HepG2 (cell line): ENCODE results near the gene RPL5. TPM values are rescaled to one million over a fixed set of nuclear protein-coding genes. Genes with fewer than 3 reads are reported as not detected.

ENCODE experiments used
- ATAC-seq: fragments of 200-7000 bp; cut with Tn5 transposase; 3 replicates; pipeline ENCODE4 v1.9.1; 2020; ENCODE audit warnings: mild to moderate bottlenecking, moderate library complexity
- Bru-seq: library from RNA; stranded (reverse); fragments of 400-500 nt; gene quantifications from one replicate; lab custom pipeline; 2021; lab: Mats Ljungman, UMichigan
- BruChase-seq, 2 experiments: library from RNA; stranded (reverse); fragments of 400-500 nt; gene quantifications; one replicate each; lab custom pipeline; 2021; lab: Mats Ljungman, UMichigan
- BruUV-seq: library from RNA; stranded (reverse); fragments of 400-500 nt; replicated peaks from 2 replicates; lab custom pipeline; 2021; lab: Mats Ljungman, UMichigan
- CTCF ChIA-PET: fragments of 300-600 bp; formaldehyde crosslinking; extraction: SDS; loops from one replicate; lab custom pipeline; 2021; ENCODE audit warnings: low total read pairs, inconsistent platforms, low intra/inter-chr PET ratio; lab: Yijun Ruan, JAX
- POLR2A ChIA-PET: fragments of 350-600 bp; sonication (Branson Sonifier 250); formaldehyde crosslinking; loops from one replicate; lab custom pipeline; 2020; ENCODE audit warnings: antibody characterized with exemption, inconsistent platforms; lab: Yijun Ruan, JAX
- DNase-seq: peaks from one replicate; pipeline ENCODE4 v3.0.0-alpha.2; 2015; ENCODE audit warnings: low spot score
- FAIRE-seq: peaks from 3 replicates; lab custom pipeline; 2011; peaks lifted over from hg19 to GRCh38; lab: Jason Lieb, UNC
- H2AFZ ChIP-seq: one replicate; pipeline ENCODE4 v1.6.1; 2011; ENCODE audit warnings: low read length, inconsistent platforms
- H3K27ac ChIP-seq: fragments of 300-600 bp; 3 replicates; pipeline ENCODE4 v1.8.0; 2011; ENCODE audit warnings: mixed run types, mild to moderate bottlenecking, mixed read lengths, low read length, inconsistent platforms; ENCODE audit not compliant: insufficient read depth; ENCODE audit errors: extremely low read length
- H3K27me3 ChIP-seq, 2 experiments: fragments of 200-600 bp in 1 of 2; 2 replicates in 1 of 2; 3 replicates in 1 of 2; pipeline versions ENCODE4 v1.6.0 to v1.8.0; 2011; ENCODE audit warnings: low read length in 2 of 2, mild to moderate bottlenecking in 2 of 2, moderate library complexity in 2 of 2, inconsistent platforms in 1 of 2; ENCODE audit not compliant: insufficient read depth in 2 of 2, control insufficient read depth in 1 of 2
- H3K36me3 ChIP-seq, 2 experiments: fragments of 200-600 bp in 1 of 2; replicated peaks in 1 of 2; 2 replicates in 1 of 2; 3 replicates in 1 of 2; pipeline versions ENCODE4 v1.5.1 to v1.8.0; 2011; ENCODE audit warnings: low read length in 2 of 2, inconsistent platforms in 1 of 2; ENCODE audit not compliant: insufficient read depth in 2 of 2, control insufficient read depth in 1 of 2
- H3K4me1 ChIP-seq: 2 replicates; pipeline ENCODE4 v1.5.1; 2012; ENCODE audit warnings: low read length, inconsistent platforms; ENCODE audit not compliant: insufficient read depth
- H3K4me2 ChIP-seq: 2 replicates; pipeline ENCODE4 v1.6.0; 2011; ENCODE audit warnings: low read depth, low read length, inconsistent platforms
- H3K4me3 ChIP-seq, 3 experiments: fragments of 200-600 bp in 1 of 3; sonication (generic), shearing (Covaris generic) in 1 of 3; replicated peaks in 1 of 3; 2 replicates each; pipeline ENCODE4 v1.5.1; 2011 to 2016; ENCODE audit warnings: low read length in 3 of 3, inconsistent platforms in 2 of 3, low read depth in 2 of 3, mild to moderate bottlenecking in 2 of 3, control low read depth in 1 of 3, mixed read lengths in 1 of 3; ENCODE audit not compliant: insufficient read depth in 1 of 3
- H3K79me2 ChIP-seq: one replicate; pipeline ENCODE4 v1.6.1; 2011; ENCODE audit warnings: low read length, inconsistent platforms; ENCODE audit not compliant: insufficient read depth
- H3K9ac ChIP-seq: 2 replicates; pipeline ENCODE4 v1.6.0; 2011; ENCODE audit warnings: mild to moderate bottlenecking, low read depth, low read length, inconsistent platforms; ENCODE audit not compliant: insufficient read depth
- H3K9me3 ChIP-seq: 2 replicates; pipeline ENCODE4 v1.5.1; 2012; ENCODE audit warnings: mild to moderate bottlenecking, low read length
- H4K20me1 ChIP-seq: 2 replicates; pipeline ENCODE4 v1.6.0; 2011; ENCODE audit warnings: inconsistent platforms, mild to moderate bottlenecking, low read length, moderate library complexity; ENCODE audit not compliant: insufficient read depth
- CBFB ChIP-seq: sonication (generic); formaldehyde crosslinking; IDR thresholded peaks from 2 replicates; pipeline ENCODE4 v1.4.0; 2020; ENCODE audit warnings: missing genetic modification reagents
- CBX5 ChIP-seq: sonication (generic); formaldehyde crosslinking; IDR thresholded peaks from 2 replicates; pipeline ENCODE4 v1.4.0; 2020; ENCODE audit warnings: missing genetic modification reagents, borderline replicate concordance
- CCAR2 ChIP-seq: fragments of 200-400 bp; formaldehyde crosslinking; optimal IDR thresholded peaks from 2 replicates; pipeline ENCODE3; 2018; ENCODE audit warnings: low read depth, mild to moderate bottlenecking, low read length, moderate library complexity
- MIER2 ChIP-seq: IDR thresholded peaks from 2 replicates; pipeline ENCODE4 v1.6.1; 2016; ENCODE audit warnings: missing biosample characterization, missing genetic modification reagents
- NFIC ChIP-seq: IDR thresholded peaks from 2 replicates; pipeline ENCODE4 v1.6.1; 2012; ENCODE audit warnings: mild to moderate bottlenecking, low read length, inconsistent platforms
- NR1H2 ChIP-seq: sonication (generic); formaldehyde crosslinking; IDR thresholded peaks from 2 replicates; pipeline ENCODE4 v1.8.1; 2022; ENCODE audit warnings: low read depth, missing genetic modification reagents, borderline replicate concordance
- SKIL ChIP-seq: sonication (generic); formaldehyde crosslinking; IDR thresholded peaks from 2 replicates; pipeline ENCODE4 v1.8.0; 2022; ENCODE audit warnings: missing genetic modification reagents, mild to moderate bottlenecking, moderate library complexity, borderline replicate concordance
- TCF7 ChIP-seq: sonication (generic); IDR thresholded peaks from 2 replicates; pipeline ENCODE4 v1.6.1; 2016; ENCODE audit warnings: antibody characterized with exemption, low read depth
- TMF1 ChIP-seq: sonication (generic); formaldehyde crosslinking; IDR thresholded peaks from 2 replicates; pipeline ENCODE4 v1.8.1; 2022; ENCODE audit warnings: low read depth, missing genetic modification reagents
- ZMYM2 ChIP-seq: sonication (generic); formaldehyde crosslinking; IDR thresholded peaks from 2 replicates; pipeline ENCODE4 v1.8.0; 2022; ENCODE audit warnings: mild to moderate bottlenecking, missing genetic modification reagents
- ZNF333 ChIP-seq: sonication (generic); formaldehyde crosslinking; IDR thresholded peaks from 2 replicates; pipeline ENCODE4 v1.4.0; 2020; ENCODE audit warnings: mild to moderate bottlenecking, missing genetic modification reagents, borderline replicate concordance
- ZNF614 ChIP-seq: IDR thresholded peaks from 2 replicates; pipeline ENCODE4 v1.6.1; 2018; ENCODE audit warnings: missing biosample characterization, missing genetic modification reagents, inconsistent platforms, borderline replicate concordance
- ZNF766 ChIP-seq: sonication (generic); formaldehyde crosslinking; IDR thresholded peaks from 2 replicates; pipeline ENCODE4 v1.5.0; 2020; ENCODE audit warnings: missing genetic modification reagents, borderline replicate concordance
- WGBS: methylation state at CpG from one replicate; pipeline ENCODE4 v1.1.6; 2017; ENCODE audit warnings: low lambda C conversion rate; 5-methylcytosine and 5-hydroxymethylcytosine counted together
- in situ Hi-C: cut with HindIII; loops from 2 replicates; pipeline ENCODE4 v1.10.0; 2017; ENCODE audit warnings: low pct_unique_long_range_greater_than_20kb; ENCODE audit not compliant: extremely low pct_ligation_motif_present
- intact Hi-C: fragments of 100-400 bp; cut with micrococcal nuclease; formaldehyde crosslinking; loops from one replicate; pipeline ENCODE4 v1.10.0; 2022; ENCODE audit not compliant: unreplicated experiment
- long read RNA-seq, 2 experiments: library from RNA in 1 of 2; library from polyadenylated mRNA in 1 of 2; stranded (forward) in 1 of 2; unstranded in 1 of 2; transcript quantifications; one replicate each; pipeline ENCODE4 v2.0.0, GENCODE V29; 2019 to 2022
- polyA minus RNA-seq, 3 experiments: library from RNA; depleted of rRNA, polyadenylated mRNA; stranded (reverse); fragments of >200 nt; gene quantifications; 2 replicates each; pipeline ENCODE4 v1.2.3, GENCODE V29; 2011; ENCODE audit warnings: low replicate concordance in 1 of 3
- polyA plus RNA-seq, 8 experiments: library from polyadenylated mRNA; depleted of rRNA in 3 of 8; stranded (reverse) in 7 of 8; unstranded in 1 of 8; fragments of >200 nt; fragmentation: Illumina TruSeq in 4 of 8; extraction: Trizol in 4 of 8; gene quantifications; 2 replicates each; pipeline versions ENCODE4 v1.2.1 to v1.2.3, GENCODE V29; 2011 to 2016; ENCODE audit warnings: low read depth in 4 of 8, missing spikeins in 1 of 8, mixed read lengths in 1 of 8; ENCODE audit not compliant: insufficient read depth in 1 of 8
- total RNA-seq, 5 experiments: library from RNA; depleted of rRNA; stranded (reverse); fragments of >200 nt; fragmentation: Illumina TruSeq; extraction: Trizol; gene quantifications; 2 replicates each; pipeline ENCODE4 v1.2.3, GENCODE V29; 2016; ENCODE audit warnings: low read depth in 1 of 5
- TF ChIP-seq, protein P1 (sequence below): sonication (generic); formaldehyde crosslinking; IDR thresholded peaks from 2 replicates; pipeline ENCODE4 v1.4.0; 2020; ENCODE audit warnings: missing genetic modification reagents

Gene RPL5
- total RNA-seq (2016; rRNA removed; fragmentation: Illumina TruSeq; extraction: Trizol), result 2,304 and 2,854 TPM in 2 replicates
- 2,679 and 3,195 TPM in 2 replicates for total RNA-seq (2016; cell fraction: cytosol; rRNA removed; fragmentation: Illumina TruSeq; extraction: Trizol; ENCODE audit: low read depth)
- 2,274 and 2,770 TPM in 2 replicates for total RNA-seq (2016; cell fraction: insoluble cytoplasmic fraction; rRNA removed; fragmentation: Illumina TruSeq; extraction: Trizol)
- 4,681 and 5,440 TPM in 2 replicates for total RNA-seq (2016; cell fraction: membrane; rRNA removed; fragmentation: Illumina TruSeq; extraction: Trizol)
- total RNA-seq (2016; cell fraction: nucleus; rRNA removed; fragmentation: Illumina TruSeq; extraction: Trizol), result 835 and 930 TPM in 2 replicates
- 2,158 and 2,520 TPM in 2 replicates for polyA plus RNA-seq (2011; rRNA removed)
- 1,791 and 2,684 TPM in 2 replicates for polyA plus RNA-seq (2011; cell fraction: cytosol; rRNA removed)
- polyA plus RNA-seq (2011; cell fraction: nucleus; rRNA removed), result 439 and 543 TPM in 2 replicates
- polyA plus RNA-seq (2012), result 3,634 and 4,341 TPM in 2 replicates
- polyA plus RNA-seq (2016; cell fraction: cytosol; fragmentation: Illumina TruSeq; extraction: Trizol; ENCODE audit: low read depth), result 2,391 and 2,662 TPM in 2 replicates
- polyA plus RNA-seq (2016; cell fraction: insoluble cytoplasmic fraction; fragmentation: Illumina TruSeq; extraction: Trizol; ENCODE audit: low read depth), result 2,258 and 2,332 TPM in 2 replicates
- polyA plus RNA-seq (2016; cell fraction: membrane; fragmentation: Illumina TruSeq; extraction: Trizol; ENCODE audit: low read depth), result 3,797 and 4,128 TPM in 2 replicates
- polyA plus RNA-seq (2016; cell fraction: nucleus; fragmentation: Illumina TruSeq; extraction: Trizol; ENCODE audit: insufficient read depth, low read depth), result 1,172 and 1,187 TPM in 2 replicates
- 995 and 1,624 TPM in 2 replicates for polyA minus RNA-seq (2011; rRNA and poly(A)+ RNA removed; ENCODE audit: low replicate concordance)
- polyA minus RNA-seq (2011; cell fraction: cytosol; rRNA and poly(A)+ RNA removed), result 597 and 687 TPM in 2 replicates
- polyA minus RNA-seq (2011; cell fraction: nucleus; rRNA and poly(A)+ RNA removed), result 346 and 489 TPM in 2 replicates
- percentile 99 among the genes with signal in this experiment for Bru-seq, nascent RNA
- percentile 99 among the genes with signal in this experiment for BruChase-seq, experiment 1, labeled RNA remaining after a 6-hour chase
- percentile 99 among the genes with signal in this experiment for BruChase-seq, experiment 2, labeled RNA remaining after a 2-hour chase
- long read RNA-seq, experiment 1, transcript RPL5-208 (8 exons, 1,085 nt), result major isoform, 625 of 1,138 reads
- long read RNA-seq, experiment 1, transcript RPL5-205 (3 exons, 1,210 nt), result minor isoform, 11 of 1,138 reads
- long read RNA-seq, experiment 1, partial matches to known transcripts, result 453 of 1,138 reads
- long read RNA-seq, experiment 1, other reads (novel, unspliced or antisense), result 43 of 1,138 reads
- long read RNA-seq, experiment 2, transcript RPL5-205 (3 exons, 1,210 nt), result minor isoform, 105 of 5,141 reads
- long read RNA-seq, experiment 2, transcript RPL5-210 (7 exons, 896 nt), result minor isoform, 23 of 5,141 reads
- long read RNA-seq, experiment 2, transcript RPL5-208 (8 exons, 1,085 nt), result major isoform, 4,177 of 5,141 reads
- long read RNA-seq, experiment 2, transcript RPL5-207 (2 exons, 271 nt), result minor isoform, 38 of 5,141 reads
- long read RNA-seq, experiment 2, partial matches to known transcripts, result 597 of 5,141 reads
- long read RNA-seq, experiment 2, other reads (novel, unspliced or antisense), result 195 of 5,141 reads

GRCh38 chr1:92831762-92832536 lies at the start of gene RPL5:
TSS of gene RPL5 (plus strand) at chr1:92832040. CDS start at chr1:92832115, 75 bp downstream.
- no TSS peak for BruUV-seq
- Histone ChIP-seq H2AFZ (peak within 1 kb of the TSS; percentile 51), H3K27ac (peak within 1 kb of the TSS; percentile 87), H3K79me2 (peaks cover 51% of the 10 kb centered on the region), H3K4me2 (peak within 1 kb of the TSS; percentile 89), H3K4me3 (peak within 1 kb of the TSS; percentile 94 to 100 (median 96)), H3K9ac (peak within 1 kb of the TSS; percentile 99), H3K9me3 (no peaks in the 10 kb centered on the region), H3K27me3 (no peaks in the 10 kb centered on the region; a peak in 1 of 5 replicates), H3K4me1 (peaks cover 46% of the 10 kb centered on the region), H3K36me3 (peaks cover 5 to 37% of the 10 kb centered on the region in 2 experiments), H4K20me1 (peaks cover 49% of the 10 kb centered on the region)
- FAIRE-seq, result peak; percentile 80
- in situ Hi-C loops, result no loop called here
- ChIA-PET POLR2A (interaction anchor here (0.6 to 2.5 kb wide), 21 partner anchors 10 to 1000 kb away, joined by 3 to 23 read pairs (median 4); partner anchors contain the start of genes DIPK1A, EVI5 and MTF2), CTCF (no interaction called here)
- intact Hi-C loops, result loop anchor here (1.0 to 5.0 kb wide), 2 partner anchors 9 to 85 kb away; no protein-coding TSS in a partner anchor
- peak; percentile 94 for DNase-seq
- under 1% methylated on average over 14 of the region's 57 CpGs for whole genome bisulfite sequencing
- ATAC-seq, result peak; percentile 94
- TF ChIP-seq ZMYM2 (CRISPR knock-in tag) (0 out of 2 replicates have a peak, but pooled peaks have one; percentile 26), CCAR2 (peak; percentile 49), TCF7 (no peak; the same call in 1 of the 2 replicates), TMF1 (CRISPR knock-in tag) (peak; percentile 77; the same call in 1 of the 2 replicates), ZNF766 (CRISPR knock-in tag) (peak; percentile 64; the same call in 1 of the 2 replicates), NR1H2 (CRISPR knock-in tag) (no peak), CBX5 (CRISPR knock-in tag) (peak; percentile 65; the same call in 1 of the 2 replicates), NFIC (0 out of 2 replicates have a peak, but pooled peaks have one; percentile 53), SKIL (CRISPR knock-in tag) (no peak), CBFB (CRISPR knock-in tag) (peak; percentile 90), ZNF614 (CRISPR knock-in tag) (0 out of 2 replicates have a peak, but pooled peaks have one; percentile 88), ZNF333 (CRISPR knock-in tag) (peak; percentile 99), MIER2 (no peak)
- TF ChIP-seq, protein P1, sequence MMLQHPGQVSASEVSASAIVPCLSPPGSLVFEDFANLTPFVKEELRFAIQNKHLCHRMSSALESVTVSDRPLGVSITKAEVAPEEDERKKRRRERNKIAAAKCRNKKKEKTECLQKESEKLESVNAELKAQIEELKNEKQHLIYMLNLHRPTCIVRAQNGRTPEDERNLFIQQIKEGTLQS (CRISPR knock-in tag), result peak; percentile 63
